NCI-H1436 (cell line): ENCODE results near the gene ZNRF1.
"Not testable (repeated sequence)": the region's sequence is repeated elsewhere in the genome, so short reads cannot be mapped to it uniquely, and the experiment has no call there.

ENCODE experiments used
- DNase-seq: peaks from one replicate; lab custom pipeline; 2025; lab: John Stamatoyannopoulos, UW

The ZNRF1 gene

GRCh38 chr16:74998481-74999218, at the start of gene ZNRF1:
Gene ZNRF1, plus strand, starts transcription at chr16:74999024. Its CDS starts 648 bp downstream, at chr16:74999672.
- peak; percentile 65 for DNase-seq

- no peak for DNase-seq
Measured at GRCh38 chr16:74949309-74949708, 49.5 kb upstream of the ZNRF1 start.

- DNase-seq, result no peak
Measured at GRCh38 chr16:74950511-74950910, 48.3 kb upstream of the ZNRF1 start.

DNA sequence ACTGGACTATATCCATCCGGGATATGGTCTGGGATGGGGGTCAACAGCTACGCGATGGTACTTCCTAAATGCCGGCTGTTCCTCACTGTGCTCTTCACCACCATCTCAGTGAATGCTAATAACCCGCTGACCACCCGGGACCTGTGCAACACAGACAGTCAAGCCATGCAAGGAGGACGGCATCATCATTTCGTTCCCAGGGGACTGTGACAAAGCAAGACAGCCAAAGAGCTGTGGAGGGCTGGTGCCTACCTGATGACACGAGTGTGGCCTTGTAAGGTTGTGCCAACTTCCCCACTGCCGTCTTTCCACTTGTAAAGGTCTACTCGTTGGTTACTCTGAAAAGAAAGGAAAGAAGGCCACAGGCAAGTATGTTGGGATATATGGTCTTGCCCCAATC, 47.6 kb upstream of the ZNRF1 start:
- DNase-seq, result no peak

- DNase-seq, result no peak
Measured at GRCh38 chr16:74951681-74952080, 47.1 kb upstream of the ZNRF1 start.

DNA sequence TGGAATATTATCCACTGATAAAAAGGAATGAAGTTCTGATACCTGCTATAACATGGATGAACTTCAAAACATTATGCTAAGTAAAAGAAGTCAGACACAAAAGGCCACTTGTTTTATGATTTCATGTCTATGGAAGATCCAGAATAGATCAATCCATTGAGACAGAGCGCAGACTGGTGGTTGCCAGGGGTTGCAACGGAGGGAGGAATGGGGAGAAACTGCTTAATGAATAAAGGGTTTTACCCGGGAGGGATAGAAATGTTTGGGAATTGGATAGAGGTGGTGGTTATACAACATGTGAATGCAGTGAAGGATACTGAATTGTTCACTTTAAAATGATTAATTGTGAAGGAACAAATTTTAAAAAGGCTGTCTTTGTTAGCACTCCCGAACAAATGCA, 44.1 kb upstream of the ZNRF1 start:
- no peak for DNase-seq

GRCh38 chr16:74973304-74973703, 25.5 kb upstream of the ZNRF1 start:
- no peak for DNase-seq

DNA sequence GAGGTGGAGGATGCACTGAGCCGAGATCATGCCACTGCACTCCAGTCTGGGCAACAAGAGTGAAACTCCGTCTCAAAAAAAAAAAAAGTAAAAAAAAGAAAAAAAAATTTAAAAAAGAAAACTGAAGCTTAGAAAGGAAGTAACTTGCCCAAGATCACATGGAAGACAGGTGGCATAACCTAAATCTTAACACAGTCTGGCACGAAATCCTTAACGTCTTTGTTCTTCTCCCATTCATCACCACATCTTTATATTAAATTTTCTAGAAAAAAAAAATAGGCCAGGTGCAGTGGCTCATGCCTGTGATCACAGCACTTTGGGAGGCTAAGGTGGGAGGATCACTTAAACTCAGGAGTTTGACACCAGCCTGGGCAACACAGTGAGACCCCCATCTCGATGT, 23.2 kb upstream of the ZNRF1 start:
- no peak for DNase-seq

- no peak for DNase-seq
Measured at GRCh38 chr16:74982256-74982655, 16.6 kb upstream of the ZNRF1 start.

GRCh38 chr16:74984194-74984528, 14.7 kb upstream of the ZNRF1 start:
- no peak for DNase-seq

DNA sequence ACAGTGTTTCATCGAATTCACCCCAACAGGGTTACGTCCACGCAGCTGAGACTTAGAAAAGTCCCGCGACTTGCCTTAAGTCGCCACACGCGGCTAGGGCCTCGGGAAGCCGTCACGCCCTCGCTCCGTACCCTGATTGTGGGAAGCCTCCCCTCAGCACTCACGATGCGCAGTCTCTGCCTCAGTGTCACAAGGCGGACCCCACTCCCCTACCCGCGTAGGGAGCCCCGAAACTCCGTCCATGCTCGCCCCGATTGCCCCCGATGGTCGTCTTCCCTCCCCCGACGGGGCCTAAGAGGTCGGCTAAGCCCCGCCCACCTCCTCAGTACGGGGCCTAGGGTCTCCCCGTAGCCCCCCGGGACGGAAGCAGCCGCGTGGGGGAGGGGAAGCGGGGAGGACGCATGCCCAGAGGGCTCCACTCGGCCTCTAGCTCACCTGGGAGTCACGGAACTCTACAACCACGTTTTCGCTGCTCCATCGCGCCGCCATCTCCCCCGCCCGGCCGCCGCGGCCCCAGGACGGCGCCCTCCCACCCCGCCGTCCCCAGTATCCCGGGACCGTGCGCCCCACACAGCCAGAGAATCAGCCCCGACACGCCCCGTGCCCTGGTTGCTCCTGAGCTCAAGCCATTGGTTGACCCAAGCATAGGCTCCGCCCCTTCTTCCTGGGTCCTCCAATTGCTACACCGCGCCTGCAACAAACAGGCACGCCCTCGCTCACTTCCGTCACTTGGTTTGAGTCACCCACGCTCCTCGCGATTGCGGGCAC, 14.1 kb upstream of the ZNRF1 start, which contains the start of gene WDR59:
WDR59 (minus strand) TSS at position 595 of the 768 bp plus-strand sequence; CDS start at position 489, 106 bp downstream.
- DNase-seq, result peak; percentile 99

GRCh38 chr16:74987027-74987681, 11.7 kb upstream of the ZNRF1 start:
- no peak for DNase-seq

DNA sequence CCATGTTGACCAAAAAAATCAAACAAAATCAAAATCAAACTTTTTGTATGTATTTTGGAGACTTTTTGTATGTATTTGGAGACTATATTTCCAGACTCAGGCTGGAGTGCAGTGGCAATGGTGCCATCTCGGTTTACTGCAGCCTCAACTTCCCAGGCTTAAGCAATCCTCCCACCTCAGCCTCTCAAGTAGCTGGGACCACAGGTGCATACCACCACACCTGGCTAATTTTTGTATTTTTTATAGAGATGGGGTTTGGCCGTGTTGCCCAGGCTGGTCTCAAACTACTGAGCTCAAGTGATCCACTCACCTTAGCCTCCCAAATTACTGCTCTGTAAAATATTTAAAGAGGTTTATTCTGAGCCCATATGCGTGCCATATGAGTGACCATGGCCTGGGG, 9.0 kb upstream of the ZNRF1 start:
- DNase-seq, result not testable (repeated sequence)

DNA sequence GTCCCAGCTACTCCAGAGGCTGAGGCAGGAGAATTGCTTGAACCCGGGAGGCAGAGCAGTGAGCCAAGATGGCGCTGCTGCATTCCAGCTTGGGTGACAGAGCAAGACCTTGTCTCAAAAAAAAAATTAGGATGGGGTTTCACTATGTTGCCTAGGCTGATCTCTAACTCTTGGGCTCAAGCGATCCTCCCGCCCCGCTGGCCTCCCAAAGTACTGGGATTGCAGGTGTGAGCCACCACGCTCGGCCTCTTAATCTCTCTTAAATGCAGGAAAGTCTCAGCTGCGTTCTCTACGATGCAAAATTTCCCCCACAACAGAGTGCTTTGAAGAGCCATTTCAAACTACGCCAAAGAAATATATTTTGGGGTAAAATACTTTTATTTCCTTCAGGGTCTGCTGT, 8.0 kb upstream of the ZNRF1 start:
- no peak for DNase-seq

GRCh38 chr16:74991268-74991592, 7.6 kb upstream of the ZNRF1 start:
- DNase-seq, result no peak

DNA sequence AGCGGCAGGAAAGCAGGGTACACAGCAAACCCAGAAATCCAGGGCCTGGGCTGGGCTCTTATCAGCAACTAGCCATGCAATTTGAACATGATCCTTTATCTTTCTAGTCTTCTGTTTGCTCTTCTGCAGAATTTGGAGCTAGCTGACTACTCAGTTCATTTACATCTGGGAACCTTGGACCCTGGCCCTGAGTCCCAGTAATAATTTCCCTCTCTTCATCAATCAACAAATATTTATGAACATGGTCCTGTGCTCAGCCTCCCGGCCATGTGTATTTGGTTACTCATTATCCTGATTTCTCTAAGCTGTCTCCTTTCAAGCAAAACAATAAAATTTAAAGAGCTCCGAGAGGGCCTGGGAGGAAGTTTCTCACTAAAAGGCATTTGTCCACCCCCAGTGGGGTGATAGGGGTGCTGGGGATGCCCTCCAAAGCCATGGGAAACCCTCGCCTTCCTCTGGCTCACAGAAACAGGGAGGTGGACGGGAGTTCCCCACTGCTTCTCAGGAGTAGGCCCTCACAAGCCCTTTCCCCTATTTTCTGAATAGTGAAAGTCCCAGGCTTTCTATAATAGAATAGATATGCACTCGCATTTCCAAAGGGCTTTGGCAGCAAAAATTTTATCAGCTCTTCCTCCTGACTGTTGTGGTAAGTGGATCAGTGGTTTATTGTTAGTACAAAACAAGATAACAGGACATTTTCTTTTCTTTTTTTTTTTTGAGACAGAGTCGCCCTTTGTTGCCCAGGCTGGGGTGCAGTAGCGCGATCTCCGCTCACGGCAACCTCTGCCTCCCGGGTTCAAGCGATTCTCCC, 7.0 kb upstream of the ZNRF1 start:
- DNase-seq, result no peak

DNA sequence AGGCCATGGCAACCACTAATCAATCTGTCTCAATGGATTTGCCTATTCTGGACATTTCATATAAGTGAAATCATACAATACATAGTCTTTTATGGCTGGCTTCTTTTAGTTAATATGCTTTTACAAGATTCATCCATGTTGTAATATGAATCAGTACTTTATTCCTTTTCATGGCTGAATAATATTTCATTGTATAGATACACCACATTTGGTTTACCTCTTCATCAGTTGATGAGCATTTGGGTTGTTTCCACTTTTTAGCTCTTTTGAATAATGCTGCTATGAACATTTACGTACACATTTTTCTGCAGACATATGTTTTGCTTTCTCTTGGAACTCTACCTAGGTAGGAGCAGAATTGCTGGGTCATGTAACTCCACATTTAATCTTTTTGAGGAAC, 2.8 kb upstream of the ZNRF1 start:
- DNase-seq, result no peak

DNA sequence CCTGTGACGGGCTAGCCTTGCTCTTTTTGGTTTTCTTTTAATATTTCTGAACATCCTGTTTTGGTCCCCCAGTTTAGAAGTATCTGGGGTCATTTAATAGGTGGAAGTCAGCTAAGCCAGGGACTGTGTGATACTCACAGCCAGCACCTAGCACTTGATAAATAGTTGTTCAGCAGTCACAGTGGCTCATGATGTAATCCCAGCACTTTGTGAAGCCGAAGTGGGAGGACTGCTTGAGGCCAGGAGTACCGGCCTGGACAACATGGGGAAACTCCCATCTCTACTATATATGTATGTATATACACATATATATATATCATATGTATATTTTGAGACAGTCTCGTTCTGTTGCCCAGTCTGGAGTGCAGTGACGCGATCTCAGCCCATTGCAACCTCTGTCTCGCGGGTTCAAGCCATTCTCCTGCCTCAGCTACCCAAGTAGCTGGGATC, 1.8 kb upstream of the ZNRF1 start:
- DNase-seq, result no peak

DNA sequence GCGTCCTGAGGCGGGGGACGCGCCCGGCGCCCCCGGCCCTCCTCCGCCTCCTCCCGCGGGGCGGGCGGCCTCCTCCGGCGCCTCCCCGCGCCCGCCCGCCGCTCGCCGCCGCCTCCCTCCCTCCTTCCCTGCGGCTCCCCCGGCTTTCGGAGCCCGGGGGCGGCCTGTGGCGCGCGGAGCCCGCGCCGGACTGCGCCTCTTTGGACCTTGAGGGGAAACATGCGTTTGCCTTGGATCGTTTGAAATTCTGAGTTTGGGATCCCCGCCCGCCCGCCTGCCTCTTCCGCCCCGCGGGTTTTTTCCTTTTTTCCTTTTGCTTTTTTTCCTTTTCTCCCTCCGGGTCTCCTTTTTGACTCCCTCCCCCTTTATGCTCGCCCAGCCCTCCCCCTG, 390 bp downstream of the ZNRF1 start:
- no peak for DNase-seq

GRCh38 chr16:74999609-75000480, 1.0 kb downstream of the ZNRF1 start:
- DNase-seq, result peak; percentile 47

GRCh38 chr16:75000481-75001081, 1.8 kb downstream of the ZNRF1 start:
- DNase-seq, result no peak
